Heart left ventricle (tissue), 16 donors: ENCODE measurements around the gene LBP. TPM values are rescaled to one million over a fixed set of nuclear protein-coding genes. Genes with fewer than 3 reads are reported as not detected.

ENCODE experiments used
- ATAC-seq, 4 donors: fragments of 200-7000 bp; cut with Tn5 transposase; one replicate each; pipeline ENCODE4 v1.9.1; 2020 to 2022; ENCODE audit warnings: moderate library complexity in 4 of 4, mild to moderate bottlenecking in 3 of 4, moderate number of reproducible peaks in 1 of 4
- DNase-seq, 5 donors: peaks; one replicate each; pipeline ENCODE4 v3.0.0-alpha.2; 2020
- H3K27ac ChIP-seq, 12 donors: fragments of 200-600 bp; sonication (generic) in 4 of 12; one replicate each; pipeline versions ENCODE4 v1.5.0 to v1.8.0; 2016 to 2022; ENCODE audit warnings: mild to moderate bottlenecking in 2 of 12
- H3K27me3 ChIP-seq, 9 donors: fragments of 200-600 bp; sonication (generic) in 2 of 9; one replicate each; pipeline versions ENCODE4 v1.5.1 to v1.8.0; 2016 to 2022; ENCODE audit warnings: mild to moderate bottlenecking in 3 of 9
- H3K36me3 ChIP-seq, 9 donors: fragments of 200-600 bp; sonication (generic) in 2 of 9; one replicate each; pipeline versions ENCODE4 v1.5.0 to v1.8.0; 2018 to 2022; ENCODE audit warnings: mild to moderate bottlenecking in 2 of 9
- H3K4me1 ChIP-seq, 12 donors: fragments of 200-600 bp; sonication (generic) in 4 of 12; one replicate each; pipeline versions ENCODE4 v1.5.0 to v1.8.0; 2016 to 2022; ENCODE audit warnings: mild to moderate bottlenecking in 3 of 12
- H3K4me3 ChIP-seq, 12 donors: fragments of 200-600 bp; sonication (generic) in 4 of 12; one replicate each; pipeline versions ENCODE4 v1.5.0 to v1.8.0; 2017 to 2022; ENCODE audit warnings: mild to moderate bottlenecking in 9 of 12, moderate library complexity in 4 of 12
- H3K9me3 ChIP-seq, 12 donors: fragments of 200-600 bp; sonication (generic) in 4 of 12; one replicate each; pipeline versions ENCODE4 v1.5.0 to v1.8.0; 2016 to 2022; ENCODE audit warnings: mild to moderate bottlenecking in 1 of 12
- CTCF ChIP-seq, 12 donors: fragments of 200-600 bp; sonication (generic) in 4 of 12; IDR thresholded peaks; one replicate each; pipeline versions ENCODE4 v1.5.0 to v1.8.0; 2018 to 2022; ENCODE audit warnings: antibody characterized with exemption in 12 of 12, mild to moderate bottlenecking in 5 of 12
- POLR2A ChIP-seq, 2 donors: fragments of 450-650 bp; IDR thresholded peaks; one replicate each; pipeline ENCODE4 v1.6.1; 2017; ENCODE audit warnings: antibody characterized with exemption in 2 of 2, mild to moderate bottlenecking in 2 of 2, moderate library complexity in 2 of 2
- WGBS, 4 donors: extraction: QIAGEN DNeasy Blood & Tissue Kit in 2 of 4; methylation state at CpG; one replicate each; pipeline versions ENCODE4 v1.1.5 to v1.1.7; 2013 to 2018; 5-methylcytosine and 5-hydroxymethylcytosine counted together
- intact Hi-C, 10 donors: fragments of 100-400 bp; cut with DNase I; formaldehyde crosslinking; loops; one replicate each; pipeline versions ENCODE4 v1.11.1 to v1.14.2; 2022
- polyA plus RNA-seq, 2 donors: library from polyadenylated mRNA; stranded (reverse); fragments of 200-250 nt; gene quantifications; one replicate each; pipeline ENCODE4 v1.2.3, GENCODE V29; 2013
- total RNA-seq, 9 donors: library from RNA; depleted of rRNA in 2 of 9; stranded (reverse); fragments of >200 nt in 2 of 9; fragmentation: NEBNext Ultra II Directional in 3 of 9; extraction: Animal tissue kit (Norgen Biotek cat#: 25700) in 3 of 9; gene quantifications; one replicate each; pipeline versions ENCODE4 v1.1.0 to v1.2.4, GENCODE V29; 2016 to 2023
- donor health status: ischemic (EF 13 %, LVEDD 7.1; RV severe dilation, severe dysfunction).
- donor health status: healthy with polysubstance abuse.
- donor health status: DM: no; HTN: yes; CAD: no.
- donor health status: DM: no; HTN: no; CAD: no.
- donor health status: ischemic (EF 25% LVEDD 6.9; RV normal size, moderate dysfunction).
- donor health status: ischemic (EF 25% LVEDD 5.7; RV mildly dilated, moderate dysfunction).
- donor health status: healthy.
- donor health status: DM: yes; HTN: yes; CAD: no.
- donor health status: ischemic (EF 35%, LVEDD 5.7; RV mildly dilated, moderate dysfunction).
- donor health status: nonischemic (EF 11% LVEDD 7.7; RV severe dilation, severe dysfunction).
- donor health status: DM: yes; HTN: yes; CAD: no.
- donor health status: PGD.
- donor health status: ischemic (EF 29% LVEDD 5.4; RV normal size, mild dysfunction).
- donor health status: nonischemic (EF 23%, LVEDD 6.1; RV moderate dilation, normal function).

Gene LBP
- total and polyA plus RNA-seq, 11 donors: 0.15 to 1.2 (median 0.39) TPM; not detected in 5

GRCh38 chr20:38402816-38403215, 56.5 kb downstream of the LBP start:
- ATAC-seq (no peak), DNase-seq (no peak)
- 82 to 88% (median 84%) methylated on average over 8 of the region's 8 CpGs for WGBS, 4 donors
- Histone ChIP-seq H3K36me3 (no peaks in the 10 kb centered on the region), H3K9me3 (no peaks in the 10 kb centered on the region), H3K27me3 (no peaks in the 10 kb centered on the region), H3K4me1 (no peaks in the 10 kb centered on the region), H3K4me3 (no peak overlapping the region), H3K27ac (no peak overlapping the region)
- intact Hi-C loops: loop anchor here in 7 of 10 donors (5.0 to 10.0 kb wide), 6 partner anchors 68 to 346 kb away; no protein-coding TSS in a partner anchor
- no peak for TF ChIP-seq CTCF (IDR thresholded peaks at IDR 0.05)
- no peak for TF ChIP-seq POLR2A (IDR thresholded peaks at IDR 0.05)

GRCh38 chr20:38404016-38404415, 57.7 kb downstream of the LBP start:
- Histone ChIP-seq H3K4me3 (no peak overlapping the region), H3K36me3 (no peaks in the 10 kb centered on the region), H3K9me3 (no peaks in the 10 kb centered on the region), H3K27ac (no peak overlapping the region), H3K4me1 (peaks cover 0 to 2% (median 0%) of the 10 kb centered on the region in 12 donors), H3K27me3 (no peaks in the 10 kb centered on the region)
- intact Hi-C loops: loop anchor here in 7 of 10 donors (5.0 to 10.0 kb wide), 6 partner anchors 69 to 347 kb away; no protein-coding TSS in a partner anchor
- TF ChIP-seq POLR2A (IDR thresholded peaks at IDR 0.05): no peak
- TF ChIP-seq CTCF (IDR thresholded peaks at IDR 0.05): no peak
- DNase-seq: no peak
- no peak for ATAC-seq

- Histone ChIP-seq H3K27me3 (no peaks in the 10 kb centered on the region), H3K4me3 (no peak overlapping the region), H3K9me3 (no peaks in the 10 kb centered on the region), H3K36me3 (no peaks in the 10 kb centered on the region), H3K4me1 (peaks cover 0 to 2% (median 0%) of the 10 kb centered on the region in 12 donors), H3K27ac (no peak overlapping the region)
- ATAC-seq (no peak), DNase-seq (no peak)
- intact Hi-C loops: loop anchor here in 9 of 10 donors (5.0 to 10.0 kb wide), 9 partner anchors 63 to 843 kb away; no protein-coding TSS in a partner anchor
- TF ChIP-seq POLR2A (IDR thresholded peaks at IDR 0.05) (no peak), CTCF (IDR thresholded peaks at IDR 0.05) (no peak)
- 57 to 73% (median 72%) methylated on average over 2 of the region's 2 CpGs for WGBS, 4 donors
Measured at GRCh38 chr20:38405132-38405531, 58.9 kb downstream of the LBP start.

GRCh38 chr20:38406476-38406875, 60.2 kb downstream of the LBP start:
- intact Hi-C loops: loop anchor here in 9 of 10 donors (2.0 to 10.0 kb wide), 10 partner anchors 48 to 844 kb away; no protein-coding TSS in a partner anchor
- WGBS, 4 donors: 78 to 93% (median 90%) methylated on average over 5 of the region's 5 CpGs
- DNase-seq: no peak
- Histone ChIP-seq H3K27me3 (no peaks in the 10 kb centered on the region), H3K9me3 (no peaks in the 10 kb centered on the region), H3K36me3 (peaks cover 0 to 5% (median 0%) of the 10 kb centered on the region in 9 donors), H3K27ac (no peak overlapping the region), H3K4me1 (peaks cover 0 to 2% (median 0%) of the 10 kb centered on the region in 12 donors), H3K4me3 (no peak overlapping the region)
- ATAC-seq: no peak
- TF ChIP-seq POLR2A (IDR thresholded peaks at IDR 0.05) (no peak), CTCF (IDR thresholded peaks at IDR 0.05) (no peak)
